WTC11 (cell line): ENCODE results near the gene BRME1. TPM values are rescaled to one million over a fixed set of nuclear protein-coding genes. Genes with fewer than 3 reads are reported as not detected.

ENCODE experiments used
- ATAC-seq: fragments of 200-7000 bp; cut with Tn5 transposase; 2 replicates; pipeline ENCODE4 v1.10.0; 2021; ENCODE audit warnings: mild to moderate bottlenecking, moderate library complexity
- CTCF ChIA-PET: fragments of 300-600 bp; sonication (Branson Sonifier 250); formaldehyde crosslinking; loops from one replicate; lab custom pipeline; 2021; ENCODE audit warnings: antibody characterized with exemption; lab: Charles Lee
- POLR2A ChIA-PET: fragments of 350-600 bp; sonication (Branson Sonifier 250); formaldehyde crosslinking; loops from one replicate; lab custom pipeline; 2021; ENCODE audit warnings: antibody characterized with exemption; lab: Charles Lee
- DNase-seq: peaks from one replicate; pipeline ENCODE4 v3.0.0; 2021; ENCODE audit warnings: low spot score
- H3K27ac Mint-ChIP-seq: 2 replicates; pipeline ENCODE4 v1.8.0; 2021; ENCODE audit warnings: mixed read lengths
- H3K27me3 Mint-ChIP-seq: 2 replicates; pipeline ENCODE4 v1.8.0; 2021; ENCODE audit warnings: low read depth, mild to moderate bottlenecking, moderate library complexity, mixed read lengths
- H3K36me3 Mint-ChIP-seq: 2 replicates; pipeline ENCODE4 v1.8.0; 2021; ENCODE audit warnings: mixed read lengths
- H3K4me1 Mint-ChIP-seq: 2 replicates; pipeline ENCODE4 v1.8.0; 2022; ENCODE audit warnings: mixed read lengths
- H3K4me3 Mint-ChIP-seq: 2 replicates; pipeline ENCODE4 v1.8.0; 2021; ENCODE audit warnings: mild to moderate bottlenecking, moderate library complexity, mixed read lengths
- H3K9me3 Mint-ChIP-seq: 2 replicates; pipeline ENCODE4 v1.8.0; 2021; ENCODE audit warnings: mixed read lengths
- AR ChIP-seq: fragments of 250-450 bp; sonication (Bioruptor Pico); IDR thresholded peaks from 2 replicates; pipeline ENCODE4 v1.9.0; 2021; ENCODE audit warnings: mild to moderate bottlenecking
- ATF2 ChIP-seq: sonication (generic); formaldehyde crosslinking; IDR thresholded peaks from 2 replicates; pipeline ENCODE4 v1.8.1; 2022; ENCODE audit warnings: low read depth, missing genetic modification reagents, borderline replicate concordance
- FOXP4 ChIP-seq: sonication (generic); formaldehyde crosslinking; IDR thresholded peaks from 2 replicates; pipeline ENCODE4 v1.8.0; 2022; ENCODE audit warnings: mild to moderate bottlenecking, missing genetic modification reagents
- JUN ChIP-seq: sonication (generic); formaldehyde crosslinking; IDR thresholded peaks from 2 replicates; pipeline ENCODE4 v1.8.0; 2023; ENCODE audit warnings: mild to moderate bottlenecking, missing genetic modification reagents
- KAT7 ChIP-seq: sonication (generic); formaldehyde crosslinking; IDR thresholded peaks from 2 replicates; pipeline ENCODE4 v1.8.1; 2023; ENCODE audit warnings: missing genetic modification reagents, mild to moderate bottlenecking, borderline replicate concordance
- PRDM15 ChIP-seq: sonication (generic); formaldehyde crosslinking; IDR thresholded peaks from 2 replicates; pipeline ENCODE4 v1.8.0; 2022; ENCODE audit warnings: missing genetic modification reagents
- TEAD4 ChIP-seq: sonication (generic); formaldehyde crosslinking; IDR thresholded peaks from 2 replicates; pipeline ENCODE4 v1.8.0; 2022; ENCODE audit warnings: mild to moderate bottlenecking, missing genetic modification reagents
- ZMAT4 ChIP-seq: fragments of 250-450 bp; sonication (Bioruptor Pico); IDR thresholded peaks from 2 replicates; pipeline ENCODE4 v1.9.0; 2021; ENCODE audit warnings: mild to moderate bottlenecking
- ZNF263 ChIP-seq: sonication (generic); formaldehyde crosslinking; IDR thresholded peaks from 2 replicates; pipeline ENCODE4 v1.8.1; 2022; ENCODE audit warnings: low read depth, mild to moderate bottlenecking, moderate library complexity, missing genetic modification reagents
- ZNF317 ChIP-seq: sonication (generic); formaldehyde crosslinking; IDR thresholded peaks from 2 replicates; pipeline ENCODE4 v1.8.1; 2023; ENCODE audit warnings: low read depth, mild to moderate bottlenecking, moderate library complexity, missing genetic modification reagents, borderline replicate concordance
- ZNF396 ChIP-seq: fragments of 250-450 bp; sonication (Bioruptor Pico); IDR thresholded peaks from 2 replicates; pipeline ENCODE4 v1.8.0; 2021; ENCODE audit warnings: mild to moderate bottlenecking, moderate library complexity, borderline replicate concordance
- ZNF416 ChIP-seq: fragments of 250-450 bp; sonication (Bioruptor Pico); IDR thresholded peaks from 2 replicates; pipeline ENCODE4 v1.9.0; 2021; ENCODE audit warnings: mild to moderate bottlenecking, inconsistent platforms
- ZNF423 ChIP-seq: fragments of 250-450 bp; sonication (Bioruptor Pico); IDR thresholded peaks from 2 replicates; pipeline ENCODE4 v2.1.2; 2022; ENCODE audit warnings: mild to moderate bottlenecking, moderate library complexity
- ZSCAN18 ChIP-seq: fragments of 250-450 bp; sonication (Bioruptor Pico); IDR thresholded peaks from 2 replicates; pipeline ENCODE4 v2.1.2; 2022; ENCODE audit warnings: mild to moderate bottlenecking, moderate library complexity
- total RNA-seq: library from RNA; stranded (reverse); gene quantifications from 3 replicates; pipeline ENCODE4 v1.2.3, GENCODE V29; 2021

The BRME1 gene
- total RNA-seq, 1 experiment from 2014 or later, result 5.0 TPM

- Mint-ChIP-seq H3K36me3 (peaks cover 24% of the 10 kb centered on the region), H3K4me1 (peaks cover 13% of the 10 kb centered on the region), H3K9me3 (no peaks in the 10 kb centered on the region), H3K27ac (no peak overlapping the region), H3K4me3 (no peak overlapping the region), H3K27me3 (no peaks in the 10 kb centered on the region)
- POLR2A ChIA-PET, result no interaction called here
- ATAC-seq (no peak), DNase-seq (no peak)
- TF ChIP-seq TEAD4, result no peak
- no peak for TF ChIP-seq ATF2 (CRISPR knock-in tag)
- no peak for TF ChIP-seq JUN (CRISPR knock-in tag)
- no peak for TF ChIP-seq ZNF317 (CRISPR knock-in tag)
- TF ChIP-seq ZNF423 (CRISPR knock-in tag), result no peak
- TF ChIP-seq AR (CRISPR knock-in tag), result no peak
- no peak for TF ChIP-seq ZNF416 (CRISPR knock-in tag)
- no peak for TF ChIP-seq ZMAT4 (CRISPR knock-in tag)
- TF ChIP-seq ZNF396 (CRISPR knock-in tag), result no peak
- no peak for TF ChIP-seq KAT7 (CRISPR knock-in tag)
- TF ChIP-seq PRDM15, result no peak
- no peak for TF ChIP-seq FOXP4
- no peak for TF ChIP-seq ZSCAN18 (CRISPR knock-in tag)
- TF ChIP-seq ZNF263 (CRISPR knock-in tag), result no peak
- CTCF ChIA-PET, result interaction anchor here (1.3 kb wide), 1 partner anchor 142 kb away, joined by 4 read pairs; the partner anchor contains the start of gene MISP3
These were observed 24.0 kb upstream of the BRME1 start for GRCh38 chr19:13929956-13930355.
